ENCODE data around the gene ETV6. TPM values are rescaled to one million over a fixed set of nuclear protein-coding genes. Genes with fewer than 3 reads are reported as not detected.

ETV6 gene
- total and polyA plus RNA-seq, 8 donors: 5.1 to 31.6 (median 18.2) TPM

DNA sequence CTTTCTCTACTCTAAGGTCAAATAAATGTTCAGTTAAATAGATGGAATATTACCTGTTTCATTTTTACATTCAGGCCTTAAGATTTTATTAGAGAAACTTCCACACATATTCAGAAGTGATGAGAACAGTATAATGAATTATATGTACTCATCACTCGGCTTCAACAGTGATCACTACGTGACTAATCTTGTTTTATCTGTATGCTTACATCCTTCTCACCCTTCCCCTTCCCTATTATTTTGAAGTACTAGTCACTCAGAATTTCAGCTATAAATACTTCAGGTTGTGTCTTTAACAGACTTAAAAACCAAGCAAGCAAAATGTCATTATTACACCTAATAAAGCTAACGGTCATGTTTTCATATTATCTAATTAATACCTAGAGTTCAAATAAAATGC, 34.9 kb downstream of the ETV6 start:
- intact Hi-C loops (cut with DNase I): no loop called here
- TF ChIP-seq, protein P1, sequence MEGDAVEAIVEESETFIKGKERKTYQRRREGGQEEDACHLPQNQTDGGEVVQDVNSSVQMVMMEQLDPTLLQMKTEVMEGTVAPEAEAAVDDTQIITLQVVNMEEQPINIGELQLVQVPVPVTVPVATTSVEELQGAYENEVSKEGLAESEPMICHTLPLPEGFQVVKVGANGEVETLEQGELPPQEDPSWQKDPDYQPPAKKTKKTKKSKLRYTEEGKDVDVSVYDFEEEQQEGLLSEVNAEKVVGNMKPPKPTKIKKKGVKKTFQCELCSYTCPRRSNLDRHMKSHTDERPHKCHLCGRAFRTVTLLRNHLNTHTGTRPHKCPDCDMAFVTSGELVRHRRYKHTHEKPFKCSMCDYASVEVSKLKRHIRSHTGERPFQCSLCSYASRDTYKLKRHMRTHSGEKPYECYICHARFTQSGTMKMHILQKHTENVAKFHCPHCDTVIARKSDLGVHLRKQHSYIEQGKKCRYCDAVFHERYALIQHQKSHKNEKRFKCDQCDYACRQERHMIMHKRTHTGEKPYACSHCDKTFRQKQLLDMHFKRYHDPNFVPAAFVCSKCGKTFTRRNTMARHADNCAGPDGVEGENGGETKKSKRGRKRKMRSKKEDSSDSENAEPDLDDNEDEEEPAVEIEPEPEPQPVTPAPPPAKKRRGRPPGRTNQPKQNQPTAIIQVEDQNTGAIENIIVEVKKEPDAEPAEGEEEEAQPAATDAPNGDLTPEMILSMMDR (IDR thresholded peaks at IDR 0.05): no peak
- no peak for FAIRE-seq
- H3K9me3 ChIP-seq: no peaks in the 10 kb centered on the region
- H3K27me3 ChIP-seq: no peaks in the 10 kb centered on the region
- no peak for DNase-seq
- H3K4me1 ChIP-seq: peaks cover 7 to 51% (median 17%) of the 10 kb centered on the region in 3 donors
- no peaks in the 10 kb centered on the region for H3K36me3 ChIP-seq
- no peak overlapping the region for H3K27ac ChIP-seq
- H3K4me3 ChIP-seq: no peak overlapping the region
- WGBS, 2 donors: 70 to 75% methylated on average over 3 of the region's 3 CpGs
- ATAC-seq: no peak

DNA sequence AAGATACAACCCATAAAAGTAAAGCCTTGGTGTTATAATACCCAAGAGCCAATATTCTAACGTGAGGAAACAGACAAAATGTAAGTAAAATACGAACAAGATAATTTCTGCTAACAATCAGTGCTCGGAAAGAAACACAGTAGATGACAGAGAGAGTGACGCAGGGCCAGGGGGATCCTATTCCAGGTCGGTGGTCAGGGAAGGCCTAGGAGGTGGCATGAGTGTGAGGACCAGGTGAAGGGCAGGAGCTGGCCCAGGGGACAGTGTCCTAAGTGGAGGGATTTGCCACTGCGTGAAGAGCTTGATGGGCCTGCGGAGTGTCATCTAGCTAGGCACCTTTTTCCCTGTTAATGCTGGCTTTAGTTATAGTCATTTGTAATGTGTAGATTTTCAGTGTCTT, 35.3 kb downstream of the ETV6 start:
- no peaks in the 10 kb centered on the region for H3K27me3 ChIP-seq
- 86 to 90% methylated on average over 7 of the region's 7 CpGs for WGBS, 2 donors
- TF ChIP-seq, protein P1 (IDR thresholded peaks at IDR 0.05): no peak
- FAIRE-seq (no peak), DNase-seq (no peak), ATAC-seq (no peak)
- no peaks in the 10 kb centered on the region for H3K9me3 ChIP-seq
- intact Hi-C loops (cut with DNase I): no loop called here
- peaks cover 7 to 51% (median 17%) of the 10 kb centered on the region in 3 donors for H3K4me1 ChIP-seq
- H3K4me3 ChIP-seq: no peak overlapping the region
- H3K36me3 ChIP-seq: no peaks in the 10 kb centered on the region
- no peak overlapping the region for H3K27ac ChIP-seq

DNA sequence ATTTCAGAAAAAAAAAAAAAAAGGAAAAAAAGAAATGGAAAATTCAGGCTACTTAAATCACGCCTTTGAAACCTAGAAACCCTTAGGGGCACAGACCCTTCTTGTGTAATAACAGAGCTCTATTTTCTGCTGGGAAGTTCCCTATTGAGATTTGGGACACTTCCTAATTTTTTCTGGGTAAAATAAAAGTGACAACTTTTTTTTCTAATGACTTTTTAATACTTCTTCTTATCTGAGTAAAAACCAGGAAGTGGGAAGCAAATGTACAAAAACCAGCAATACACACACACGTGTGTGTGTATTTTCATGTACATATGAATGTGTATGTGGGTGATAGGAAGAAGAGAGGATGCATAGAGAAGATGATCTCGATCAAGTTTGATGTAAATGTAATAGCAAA, 35.8 kb downstream of the ETV6 start:
- FAIRE-seq: no peak
- TF ChIP-seq, protein P1 (IDR thresholded peaks at IDR 0.05): no peak
- intact Hi-C loops (cut with DNase I): no loop called here
- no peaks in the 10 kb centered on the region for H3K27me3 ChIP-seq
- H3K36me3 ChIP-seq: no peaks in the 10 kb centered on the region
- 66 to 69% methylated on average over 3 of the region's 3 CpGs for WGBS, 2 donors
- H3K27ac ChIP-seq: no peak overlapping the region
- ATAC-seq: peak in 1 of 4 donors; percentile 24
- H3K9me3 ChIP-seq: no peaks in the 10 kb centered on the region
- peaks cover 7 to 51% (median 17%) of the 10 kb centered on the region in 3 donors for H3K4me1 ChIP-seq
- no peak for DNase-seq
- no peak overlapping the region for H3K4me3 ChIP-seq

DNA sequence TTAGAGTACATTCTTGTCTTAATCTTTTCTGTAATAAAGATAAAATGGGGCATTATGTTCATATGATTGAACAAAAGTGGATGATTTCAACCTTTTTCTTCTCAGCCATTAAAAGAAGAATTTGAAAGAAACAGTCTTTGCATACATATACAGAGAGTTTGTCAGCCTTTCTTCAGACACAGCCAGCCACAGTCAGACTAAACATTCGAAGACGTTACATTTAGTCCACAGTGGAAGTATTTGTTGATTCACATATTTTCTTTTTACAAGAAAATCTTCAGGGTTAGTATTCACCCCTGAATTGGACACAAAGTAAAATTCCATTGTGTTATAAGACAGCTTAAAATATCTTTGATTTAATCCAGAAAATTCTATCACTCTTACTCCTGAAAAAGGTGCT, 36.2 kb downstream of the ETV6 start:
- 78 to 82% methylated on average over 2 of the region's 2 CpGs for WGBS, 2 donors
- TF ChIP-seq, protein P1 (IDR thresholded peaks at IDR 0.05): no peak
- no peaks in the 10 kb centered on the region for H3K9me3 ChIP-seq
- H3K4me3 ChIP-seq: no peak overlapping the region
- ATAC-seq (no peak), DNase-seq (no peak), FAIRE-seq (no peak)
- no peak overlapping the region for H3K27ac ChIP-seq
- no peaks in the 10 kb centered on the region for H3K27me3 ChIP-seq
- H3K4me1 ChIP-seq: peaks cover 7 to 51% (median 17%) of the 10 kb centered on the region in 3 donors
- H3K36me3 ChIP-seq: no peaks in the 10 kb centered on the region
- intact Hi-C loops (cut with DNase I): no loop called here

DNA sequence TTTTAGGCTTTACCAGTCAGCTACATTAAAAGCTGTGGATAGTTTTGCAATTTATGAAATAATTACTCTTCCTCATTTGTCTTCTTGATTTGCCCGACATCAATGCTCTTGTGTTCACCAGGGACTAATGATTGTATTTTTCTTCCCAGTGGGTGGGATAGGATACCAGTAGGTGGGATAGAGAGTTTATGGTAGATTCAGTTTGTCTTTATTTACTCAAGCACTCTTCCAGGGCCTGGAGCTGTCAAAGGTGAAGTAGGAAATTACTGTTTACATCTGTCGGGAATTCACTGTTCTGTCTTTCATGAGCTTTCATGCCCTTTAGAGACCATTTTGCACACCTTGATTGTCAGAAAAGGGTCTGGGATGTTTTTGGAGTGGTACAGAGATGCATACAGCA, 36.6 kb downstream of the ETV6 start:
- Histone ChIP-seq H3K27ac (no peak overlapping the region), H3K4me3 (no peak overlapping the region), H3K27me3 (no peaks in the 10 kb centered on the region), H3K36me3 (no peaks in the 10 kb centered on the region), H3K9me3 (no peaks in the 10 kb centered on the region), H3K4me1 (peaks cover 7 to 51% (median 17%) of the 10 kb centered on the region in 3 donors)
- FAIRE-seq (no peak), DNase-seq (no peak), ATAC-seq (no peak)
- 68 to 69% methylated on average over 2 of the region's 2 CpGs for WGBS, 2 donors
- TF ChIP-seq, protein P1 (IDR thresholded peaks at IDR 0.05): no peak
- intact Hi-C loops (cut with DNase I): no loop called here
